Stimulated activated CD8-positive, alpha-beta memory T cell treated with anti-CD3 and anti-CD28 coated beads, Interleukin-12 subunit alpha, Interleukin-12 subunit beta, amount 100 ng/mL, for 24 hours (primary cell): Measurements from ENCODE around the gene NUMA1.

Source experiments
- DNase-seq: peaks from one replicate; pipeline ENCODE4 v3.0.0-alpha.2; 2020; ENCODE audit errors: extremely low read depth

NUMA1 gene

DNA sequence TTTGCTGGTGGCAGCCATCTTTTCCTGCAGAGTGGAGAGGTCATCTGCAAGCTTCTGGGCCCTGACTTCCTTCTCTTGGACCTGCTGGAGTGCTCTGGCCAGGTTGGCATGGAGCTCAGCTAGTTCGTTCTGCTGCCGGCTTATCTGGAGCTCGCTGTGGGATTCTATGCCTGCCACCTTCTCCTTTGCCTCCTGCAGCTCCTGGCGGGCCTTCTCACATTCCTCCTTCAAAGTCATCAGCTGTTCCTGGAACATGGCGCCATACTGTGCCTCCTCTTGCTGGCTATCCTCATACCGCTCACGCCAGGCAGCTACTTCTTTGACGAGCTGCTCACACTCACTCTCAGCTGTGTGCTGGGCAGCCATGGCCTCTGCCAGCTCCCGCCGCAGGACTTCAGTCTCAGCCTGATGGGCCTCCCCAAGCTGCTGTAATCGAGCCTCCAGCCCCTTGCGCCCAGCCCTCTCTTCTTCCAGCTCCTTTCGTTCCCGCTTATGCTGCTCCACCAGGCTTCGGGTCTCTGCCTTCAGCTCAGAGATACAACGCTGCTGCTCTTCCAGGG lies 65.5 kb downstream of the NUMA1 start:
- no peak for DNase-seq

DNA sequence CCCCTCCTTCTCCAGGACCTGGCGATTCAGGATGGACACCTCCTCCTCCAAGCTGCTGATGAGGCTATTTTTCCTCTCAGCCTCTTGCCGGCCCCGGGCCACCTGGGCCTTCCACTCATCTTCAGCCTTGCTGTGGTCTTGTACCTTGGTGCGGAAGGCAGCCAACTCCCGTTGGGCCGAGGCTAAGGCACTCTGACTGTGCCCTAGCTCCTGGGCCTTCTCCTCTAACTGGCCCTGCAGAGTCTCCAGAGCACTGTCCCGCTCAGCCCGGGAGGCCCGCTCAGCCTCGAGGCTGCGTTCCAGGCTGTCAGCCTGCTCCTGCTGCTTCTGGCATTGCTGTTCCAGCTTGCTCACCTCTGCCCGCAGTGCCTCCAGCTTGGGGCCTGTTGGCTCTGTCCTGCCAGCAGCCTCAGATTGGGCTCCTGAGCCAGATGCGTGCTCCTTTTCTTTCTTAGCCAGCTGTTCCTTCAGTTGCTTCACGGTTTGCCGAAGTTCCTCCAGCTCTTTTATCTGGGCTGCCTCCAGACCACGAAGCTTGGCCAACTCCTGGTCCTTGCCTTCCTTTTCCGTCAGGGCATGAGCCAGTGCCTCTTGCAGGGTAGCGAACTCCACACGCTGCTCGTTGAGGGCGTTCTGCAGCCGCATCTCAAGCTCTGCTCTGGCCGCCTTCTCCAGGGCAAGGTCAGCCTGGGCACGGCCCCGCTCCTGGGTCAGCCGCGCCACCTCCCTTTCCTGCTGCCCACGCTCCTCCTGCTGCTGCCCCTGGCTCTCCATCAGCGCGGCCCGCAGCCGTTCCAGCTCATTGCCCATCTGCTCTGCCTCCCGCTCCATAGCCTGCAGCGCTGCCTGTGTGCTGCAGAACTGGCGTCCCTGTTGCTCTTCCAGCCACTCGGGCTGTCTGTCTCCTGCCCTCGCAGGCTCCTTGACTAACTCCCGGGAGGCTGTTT lies 66.3 kb downstream of the NUMA1 start:
- no peak for DNase-seq

DNA sequence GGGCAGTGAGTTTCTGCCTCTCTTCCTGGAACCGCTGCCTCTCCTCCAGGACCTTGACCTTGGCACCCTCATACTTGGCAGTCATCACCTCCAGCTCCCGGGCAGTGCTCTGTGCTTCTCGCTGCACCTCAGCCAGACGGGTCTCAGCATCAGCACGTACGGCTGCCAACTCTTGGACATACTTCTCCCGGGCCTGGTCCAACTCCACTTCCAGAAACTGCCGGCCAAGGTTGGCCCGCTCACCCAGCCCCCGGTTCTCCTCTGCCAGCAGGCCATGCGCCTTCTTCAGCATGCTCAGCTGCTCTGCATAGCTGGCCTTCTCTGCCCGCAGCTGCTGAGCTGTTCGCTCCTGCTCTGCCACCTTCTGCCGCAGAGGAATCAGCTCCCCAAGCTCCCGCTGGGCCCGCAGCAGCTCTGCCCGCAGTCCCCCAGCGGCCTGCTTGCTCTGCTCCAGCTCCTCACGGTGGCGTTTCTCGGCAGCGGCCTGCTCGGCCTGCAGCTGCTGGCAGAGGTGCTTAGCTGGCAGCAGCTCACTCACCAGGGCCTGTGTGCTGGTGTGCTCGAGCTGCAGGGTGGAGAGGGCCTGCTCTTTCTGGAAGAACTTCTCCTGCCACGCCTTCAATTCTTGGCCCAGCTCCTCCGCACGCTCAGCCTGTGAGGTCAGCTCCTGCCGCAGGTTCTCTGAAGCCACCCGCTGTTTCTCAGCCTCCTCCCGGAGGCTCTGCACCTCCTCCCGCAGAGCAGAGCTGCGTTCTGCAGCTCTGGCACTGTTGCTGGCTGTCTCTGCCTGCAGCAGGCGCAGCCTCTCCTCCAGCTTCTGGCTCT lies 67.2 kb downstream of the NUMA1 start:
- no peak for DNase-seq

DNA sequence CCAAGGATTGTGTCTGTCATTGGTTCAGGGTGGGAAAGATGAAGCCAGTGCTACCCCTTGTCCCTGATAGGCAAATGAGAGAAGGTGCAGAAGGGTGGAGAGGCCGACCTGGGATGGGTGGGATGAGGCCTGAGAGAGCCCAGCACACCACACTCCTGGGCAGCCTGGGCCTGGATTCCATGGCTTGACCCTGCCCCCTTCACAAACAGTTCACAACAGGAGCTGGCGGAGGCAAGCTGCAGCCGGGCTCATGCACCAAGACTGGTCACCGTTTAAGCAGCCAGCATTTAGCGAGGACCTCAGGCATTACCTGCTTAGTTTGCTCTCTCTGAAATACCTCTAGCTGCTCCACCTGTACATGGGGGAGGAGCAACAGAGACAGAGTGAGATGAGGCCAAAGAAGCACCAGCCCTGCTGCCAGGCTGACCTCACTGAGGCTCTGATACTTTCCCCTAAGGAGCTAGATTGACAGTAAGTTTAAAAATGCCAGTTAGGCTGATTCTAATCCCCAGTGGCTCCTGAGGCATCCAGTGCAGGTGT lies 68.2 kb downstream of the NUMA1 start:
- DNase-seq: no peak

DNA sequence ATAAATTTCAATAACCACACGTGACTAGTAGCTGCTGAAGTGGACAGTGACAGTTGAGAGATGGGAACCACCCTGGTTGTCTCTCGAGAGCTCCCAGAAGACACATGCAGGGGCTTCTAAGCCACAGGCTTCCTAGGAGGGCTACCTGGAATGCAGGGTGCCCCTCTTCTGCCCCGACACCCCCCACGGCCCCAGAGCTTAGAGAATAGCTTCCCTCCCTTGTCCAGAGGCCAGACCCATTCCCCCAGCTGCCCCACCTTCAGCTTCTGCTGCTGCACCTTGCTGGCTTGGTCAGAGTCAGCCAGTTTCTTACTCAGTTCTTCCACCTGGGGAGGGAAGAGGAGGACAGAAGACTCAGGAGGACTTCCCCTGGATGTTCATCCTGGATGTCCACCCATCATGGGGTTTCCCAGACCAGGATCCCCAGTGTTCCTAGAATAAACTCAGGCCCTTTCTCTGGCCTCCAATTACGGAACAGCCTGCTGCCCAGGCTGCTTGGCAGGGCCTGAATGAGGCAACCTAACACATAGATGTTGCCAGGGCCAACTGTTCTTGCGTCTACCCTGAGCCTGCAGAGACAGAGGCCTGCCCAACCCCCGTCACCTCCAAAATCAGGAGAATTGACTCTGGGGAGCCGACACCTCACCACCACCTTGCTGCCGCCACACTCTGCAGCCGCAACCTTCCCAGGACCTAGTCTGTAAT lies 69.7 kb downstream of the NUMA1 start:
- no peak for DNase-seq

DNA sequence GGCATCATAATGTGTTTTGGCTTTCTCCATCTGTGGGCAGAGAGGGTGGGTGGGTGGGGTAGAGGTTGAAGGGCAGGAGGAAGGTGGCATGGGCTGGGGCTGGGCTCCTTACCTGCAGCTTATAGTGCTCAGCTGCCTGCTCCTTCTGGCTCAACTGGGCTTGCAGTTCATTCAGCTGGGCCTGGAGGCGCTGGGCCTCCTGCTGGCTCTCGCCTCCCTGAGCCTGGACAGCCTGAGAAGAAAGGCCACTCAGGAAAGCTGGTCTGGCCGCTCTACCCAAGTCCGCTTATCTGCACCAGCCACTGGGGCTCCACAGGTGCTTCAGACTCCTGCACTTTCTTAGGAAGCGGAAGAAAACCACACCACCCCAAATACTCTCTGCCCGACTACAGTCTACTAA lies 71.2 kb downstream of the NUMA1 start:
- DNase-seq: no peak

DNA sequence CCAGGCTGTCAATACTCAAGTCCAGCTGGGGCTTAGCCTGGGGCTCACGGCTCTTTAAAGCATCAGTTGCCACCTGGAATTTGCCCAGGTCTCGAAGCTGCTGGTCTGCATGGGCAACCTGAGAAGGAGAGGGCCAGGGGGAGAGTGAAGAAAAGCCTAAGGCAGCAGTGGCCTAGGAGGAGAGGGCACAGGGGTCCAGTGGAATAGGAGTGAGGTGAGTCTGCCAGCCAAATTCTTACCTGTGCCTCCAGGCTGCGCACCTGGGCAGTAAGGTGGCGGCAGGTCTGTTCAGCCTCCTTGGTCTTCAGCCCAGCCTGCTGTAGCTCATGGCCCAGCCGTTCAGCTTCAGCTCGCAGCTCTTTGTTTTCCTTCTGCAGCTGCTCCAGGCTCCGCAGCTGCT lies 71.6 kb downstream of the NUMA1 start:
- no peak for DNase-seq

DNA sequence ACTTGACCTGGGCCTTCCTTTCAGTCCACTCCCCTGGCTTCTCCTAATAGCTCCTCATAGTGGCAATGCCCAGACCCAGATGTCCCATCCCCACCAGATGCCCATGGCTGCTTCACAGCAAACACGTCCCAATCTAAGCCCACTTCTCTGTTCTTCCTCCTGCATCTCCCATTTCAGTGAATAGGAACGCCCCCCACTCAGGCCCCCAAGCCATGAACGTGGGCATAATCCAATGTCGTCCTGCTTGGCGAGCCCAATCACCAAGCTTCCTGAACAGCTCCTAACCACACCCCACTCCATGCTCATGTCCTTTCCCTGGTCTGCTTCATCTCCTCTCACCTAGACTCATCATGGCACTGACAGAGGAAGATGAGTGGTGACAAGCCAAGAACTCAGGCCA lies 72.8 kb downstream of the NUMA1 start:
- DNase-seq: no peak

DNA sequence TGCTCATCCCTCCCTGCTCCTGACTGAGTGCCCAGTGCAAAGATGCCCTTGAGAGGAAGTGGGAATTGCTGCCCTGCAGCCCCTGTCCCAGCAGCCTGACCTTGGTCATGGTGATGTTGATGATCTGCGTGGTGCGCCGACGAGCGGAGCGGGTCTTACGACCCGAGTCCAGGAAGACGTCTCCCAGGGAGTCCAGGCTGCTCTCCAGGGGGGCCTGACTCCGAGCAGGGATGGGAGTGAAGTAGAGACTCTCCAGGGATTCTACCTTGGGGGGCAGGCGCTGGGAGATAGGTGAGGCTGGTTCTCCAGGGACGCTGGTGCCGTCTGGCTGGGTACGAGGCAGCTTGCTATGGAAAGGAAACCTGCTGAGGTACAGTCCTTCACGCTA lies 73.3 kb downstream of the NUMA1 start:
- no peak for DNase-seq

DNA sequence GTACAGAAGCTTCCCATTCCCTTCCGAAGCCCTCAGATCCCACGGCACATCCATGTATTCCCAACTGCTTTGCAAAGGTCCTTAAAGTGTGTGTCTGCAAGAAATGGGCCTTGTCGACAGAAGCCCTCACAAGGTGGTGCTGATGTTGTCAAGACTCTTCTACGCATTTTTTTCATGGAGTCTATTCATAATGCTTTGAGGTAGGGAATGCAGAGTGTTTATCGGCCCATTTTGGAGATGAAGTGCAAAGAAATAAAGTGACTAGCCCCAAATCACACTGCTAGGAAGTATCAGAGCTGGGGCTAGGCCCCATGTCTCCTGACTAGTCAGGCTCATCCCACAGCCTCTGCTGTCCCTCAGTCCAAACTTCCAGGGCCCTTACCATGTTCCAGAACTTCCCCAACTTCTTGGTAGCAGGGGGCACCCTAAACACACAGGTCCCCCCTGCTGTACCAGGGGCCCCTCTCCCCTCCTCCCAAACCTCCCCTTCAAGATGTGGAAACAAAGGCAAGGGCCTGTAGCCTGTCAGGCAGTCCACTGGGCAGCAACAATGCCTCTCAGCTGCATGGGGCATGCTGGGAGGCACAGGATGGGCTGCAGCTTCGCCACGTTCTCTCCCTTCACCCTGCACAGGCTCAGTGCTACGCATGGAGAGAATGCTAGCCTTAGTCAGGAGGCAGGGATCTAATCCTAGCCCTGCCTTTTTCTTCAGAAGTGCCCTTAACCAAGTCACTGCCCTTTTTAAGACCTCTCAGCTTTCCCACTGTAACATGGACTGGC lies 73.8 kb downstream of the NUMA1 start:
- no peak for DNase-seq

DNA sequence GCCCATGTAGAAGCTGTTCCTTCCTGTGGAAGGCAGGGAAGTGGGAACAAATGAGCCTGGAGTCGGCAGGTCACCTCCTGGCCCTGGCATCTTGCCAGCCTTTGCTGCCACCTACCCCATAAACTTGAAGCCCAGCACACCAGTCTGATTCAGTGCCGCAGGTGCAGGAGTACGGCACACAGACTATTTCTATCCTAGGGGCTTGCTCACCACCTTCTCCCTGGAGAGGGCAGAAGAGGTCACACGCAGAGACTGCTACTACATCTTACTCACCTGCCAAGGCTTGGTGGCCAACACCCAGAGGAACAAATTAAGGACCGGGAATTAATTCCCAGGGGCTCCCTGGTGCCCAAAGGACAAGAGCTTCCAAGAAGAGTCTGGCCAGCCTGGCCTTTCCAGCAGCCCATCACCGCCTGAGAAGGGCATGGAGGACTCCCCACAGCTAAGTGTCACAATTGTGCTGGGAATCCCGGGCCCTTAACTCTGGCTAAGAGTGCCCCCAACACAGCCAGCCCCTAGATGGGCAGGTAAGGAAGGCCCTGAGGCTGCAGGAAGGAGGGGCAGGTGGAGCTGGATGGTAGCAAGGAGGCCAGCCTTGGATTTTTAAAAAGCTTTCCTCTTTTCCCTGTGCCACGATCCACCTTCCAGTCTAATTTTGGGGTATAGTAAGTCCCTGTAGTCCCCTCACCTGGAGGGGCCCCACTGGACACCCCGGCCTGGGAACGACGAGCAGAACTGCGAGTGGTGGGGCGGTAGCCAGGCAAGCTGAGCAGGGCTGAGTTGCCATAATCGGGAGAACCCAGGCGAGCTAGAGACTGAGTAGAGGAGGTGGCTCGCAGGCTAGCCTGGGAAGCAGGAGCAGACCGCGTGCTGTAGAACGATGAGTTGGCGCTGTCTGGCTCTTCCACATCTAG lies 74.7 kb downstream of the NUMA1 start:
- DNase-seq: no peak

DNA sequence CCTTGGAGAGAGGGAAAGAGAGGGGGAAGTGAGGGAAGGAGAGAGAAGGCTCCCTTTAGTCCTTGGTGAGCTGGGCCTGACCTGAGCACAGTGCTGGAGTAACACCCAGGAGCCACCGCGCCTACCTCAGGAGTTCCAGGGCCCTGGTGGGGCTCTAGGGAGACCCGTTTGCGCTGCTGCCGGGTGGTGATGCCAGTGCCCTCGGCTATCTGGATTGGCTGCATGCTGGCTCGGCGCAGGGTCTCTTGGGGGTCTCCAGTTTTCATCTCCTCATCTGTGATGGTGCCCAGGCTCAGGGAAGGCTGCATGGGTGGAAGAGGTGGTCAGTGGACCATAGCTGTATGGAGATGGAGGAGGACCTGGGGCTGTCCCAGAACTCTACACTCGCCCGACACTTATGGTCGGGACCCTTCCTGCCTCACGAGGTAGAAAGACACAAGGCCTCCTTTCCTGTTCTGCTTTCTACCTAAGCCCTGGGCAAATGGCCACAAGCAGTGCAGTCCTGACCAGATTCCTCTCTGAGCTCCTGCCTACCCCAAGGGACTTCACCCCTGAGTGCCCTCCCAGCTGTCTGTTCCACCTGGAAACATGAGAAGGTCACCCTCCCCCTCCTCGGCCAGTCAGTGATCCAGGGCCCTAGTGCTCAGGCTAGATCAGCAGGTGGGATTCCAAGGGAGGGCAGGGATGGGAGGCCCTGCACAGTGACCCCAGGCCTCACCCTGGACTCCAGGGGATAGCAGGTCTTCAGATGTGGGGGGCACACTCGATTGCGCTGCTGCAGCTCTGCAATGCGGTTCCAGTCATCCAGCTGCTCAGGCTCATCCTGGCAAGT lies 75.6 kb downstream of the NUMA1 start:
- no peak for DNase-seq

DNA sequence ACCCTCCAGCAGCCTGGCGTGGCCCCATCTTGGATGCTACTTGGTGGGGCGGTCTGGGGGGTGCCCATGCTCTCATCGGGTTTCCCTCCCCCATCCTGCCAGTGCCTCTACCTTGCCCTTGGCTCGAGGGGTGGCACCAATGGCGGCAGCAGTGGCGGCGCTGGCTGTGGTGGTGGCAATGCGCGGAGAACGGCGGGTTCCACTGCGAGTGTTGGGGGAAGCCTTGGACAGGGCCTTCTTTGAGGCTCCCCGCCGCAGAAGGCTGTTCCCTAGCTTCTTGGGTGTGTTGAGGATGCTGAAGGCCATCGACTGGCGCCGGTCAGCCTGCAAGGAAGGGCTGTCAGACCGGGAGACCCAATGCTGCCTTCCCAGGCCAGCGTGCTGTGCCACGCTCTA lies 76.6 kb downstream of the NUMA1 start:
- DNase-seq: no peak

DNA sequence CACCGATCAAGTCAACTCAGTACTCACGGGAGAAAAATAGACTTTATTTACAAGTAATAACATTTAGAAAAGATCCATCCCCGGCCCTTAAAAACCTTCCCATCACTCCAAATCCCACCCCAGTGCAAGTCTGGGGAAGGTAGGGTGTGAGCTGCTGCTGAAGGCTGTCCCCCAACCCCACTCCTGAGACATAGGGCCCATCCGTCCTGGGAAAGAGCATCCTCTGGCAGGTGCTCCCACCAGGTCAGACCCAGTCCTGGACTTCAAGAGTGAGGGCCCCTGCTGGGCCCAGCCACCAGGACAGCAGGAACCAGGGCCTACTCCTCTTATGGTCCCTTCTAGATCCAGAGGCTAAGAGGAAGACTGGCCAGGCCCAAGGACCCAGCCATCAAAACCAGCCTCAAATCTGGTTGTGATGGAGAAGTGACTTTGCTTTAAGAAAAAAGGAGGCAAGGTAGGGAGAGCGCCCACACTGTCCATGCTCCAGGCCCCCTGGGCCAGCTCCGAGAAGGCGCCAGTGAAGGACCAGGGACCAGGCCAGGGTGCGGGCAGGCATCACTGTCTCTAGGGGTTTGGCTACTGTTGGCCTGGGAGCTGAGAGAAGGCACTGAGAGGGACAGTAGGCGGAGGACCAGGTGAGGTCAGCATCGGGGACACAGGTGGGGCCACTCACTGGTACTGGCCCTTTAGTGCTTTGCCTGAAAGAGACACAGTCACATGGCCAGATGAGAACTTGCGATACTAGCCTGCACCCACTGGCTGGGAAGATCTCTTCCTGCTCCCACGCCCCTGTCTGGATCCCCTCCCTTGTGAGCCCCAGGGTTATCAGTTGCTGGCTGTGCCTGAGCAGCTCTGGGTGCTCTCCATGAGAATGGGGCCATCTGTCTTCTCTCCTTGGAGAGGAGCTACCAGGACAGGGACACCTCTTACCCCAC lies 77.2 kb downstream of the NUMA1 start:
- no peak for DNase-seq

DNA sequence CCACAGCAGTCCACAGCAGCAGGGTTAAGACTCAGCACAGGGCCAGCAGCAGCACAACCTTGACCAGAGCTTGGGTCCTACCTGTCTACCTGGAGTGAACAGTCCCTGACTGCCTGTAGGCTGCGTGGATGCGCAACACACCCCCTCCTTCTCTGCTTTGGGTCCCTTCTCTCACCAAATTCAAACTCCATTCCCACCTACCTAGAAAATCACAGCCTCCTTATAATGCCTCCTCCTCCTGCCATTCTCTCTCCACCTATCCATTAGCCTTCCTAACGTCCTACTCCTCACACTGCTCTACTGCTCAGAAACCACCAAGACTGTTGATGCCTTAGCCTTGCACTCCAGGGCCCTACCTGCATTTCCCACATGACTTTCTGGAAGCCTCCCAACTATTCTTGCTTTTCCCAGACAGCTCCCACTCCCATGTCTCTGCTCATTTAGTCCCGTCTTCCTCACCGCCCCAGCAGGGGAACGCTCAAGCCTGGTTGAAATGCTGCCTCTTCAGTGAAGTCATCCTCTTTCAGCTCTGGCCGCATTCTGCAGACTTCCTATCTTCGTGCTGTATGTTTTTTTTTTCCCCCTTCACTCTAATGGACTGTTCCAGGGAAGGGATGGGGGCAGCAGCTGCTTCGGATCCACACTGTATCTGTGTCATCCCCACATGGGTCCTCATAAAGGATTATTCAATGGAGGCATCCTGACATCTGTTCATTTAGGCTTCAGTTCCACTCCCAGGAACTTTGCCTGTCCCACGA lies 78.3 kb downstream of the NUMA1 start:
- DNase-seq: no peak

DNA sequence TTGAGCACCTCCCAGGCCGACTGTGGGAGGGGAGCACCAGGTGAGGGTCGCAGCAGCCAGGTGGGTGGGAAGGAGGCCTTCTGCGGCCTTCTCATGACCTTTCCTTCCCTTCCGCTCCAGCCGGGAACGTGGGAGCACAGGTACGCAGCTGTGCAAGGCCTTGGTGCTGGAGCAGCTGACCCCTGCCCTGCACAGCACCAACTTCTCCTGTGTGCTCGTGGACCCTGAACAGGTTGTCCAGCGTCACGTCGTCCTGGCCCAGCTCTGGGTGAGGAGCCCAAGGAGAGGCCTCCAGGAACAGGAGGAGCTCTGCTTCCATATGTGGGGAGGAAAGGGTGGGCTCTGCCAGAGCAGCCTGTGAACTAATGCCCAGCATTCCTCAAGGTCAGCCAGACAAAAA lies 79.1 kb downstream of the NUMA1 start:
- no peak for DNase-seq

DNA sequence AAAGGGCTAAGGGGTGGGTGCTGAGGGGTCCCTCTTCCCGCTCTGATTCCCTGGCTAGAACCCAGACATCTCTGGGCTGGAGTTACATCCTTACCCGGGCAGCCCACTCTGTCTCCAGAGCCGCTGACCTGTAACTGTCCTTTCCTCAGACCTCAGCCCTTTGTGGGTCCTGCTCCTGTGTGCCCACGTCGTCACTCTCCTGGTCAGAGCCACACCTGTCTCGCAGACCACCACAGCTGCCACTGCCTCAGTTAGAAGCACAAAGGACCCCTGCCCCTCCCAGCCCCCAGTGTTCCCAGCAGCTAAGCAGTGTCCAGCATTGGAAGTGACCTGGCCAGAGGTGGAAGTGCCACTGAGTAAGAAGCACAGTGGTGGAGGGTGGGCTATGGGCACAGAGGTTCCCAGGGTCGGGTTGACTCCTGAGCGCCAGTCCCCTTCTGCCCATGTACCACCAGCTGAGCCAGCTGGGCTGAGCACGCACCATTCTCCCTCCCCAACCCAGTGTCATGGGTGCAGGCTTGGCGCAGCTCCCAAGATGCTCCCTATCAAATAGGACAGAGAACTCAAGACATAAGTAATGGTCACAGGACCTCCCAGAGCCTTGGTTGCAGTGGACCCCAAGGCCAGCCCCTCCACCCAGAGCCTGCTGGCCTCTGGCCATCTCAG lies 80.0 kb downstream of the NUMA1 start:
- DNase-seq: no peak
